ENCODE results near the gene GGA2. TPM values are rescaled to one million over a fixed set of nuclear protein-coding genes. Genes with fewer than 3 reads are reported as not detected.
"Not testable (repeated sequence)": the region's sequence is repeated elsewhere in the genome, so short reads cannot be mapped to it uniquely, and the experiment has no call there.

Gene GGA2
- total and polyA plus RNA-seq, 9 donors = 27.1 to 141 (median 83.3) TPM

GRCh38 chr16:23554536-23554935 is 44.2 kb upstream of the GGA2 start:
- Histone ChIP-seq H3K4me1 (ENCODE audit: insufficient read depth) (no peaks in the 10 kb centered on the region), H3K4me3 (no peak overlapping the region), H3K9me3 (no peaks in the 10 kb centered on the region), H3K36me3 (no peaks in the 10 kb centered on the region), H3K27ac (no peak overlapping the region), H3K27me3 (no peaks in the 10 kb centered on the region)
- 77 to 80% (median 77%) methylated on average over 3 of the region's 3 CpGs for WGBS, 3 donors
- intact Hi-C loops (cut with DNase I) = loop anchor here in 2 of 4 donors (10.0 kb wide), 2 partner anchors 50 to 90 kb away; no protein-coding TSS in a partner anchor
- no peak for DNase-seq
- TF ChIP-seq EP300 (IDR thresholded peaks at IDR 0.05) (no peak), CTCF (IDR thresholded peaks at IDR 0.05) (no peak), POLR2A (IDR thresholded peaks at IDR 0.05) (no peak)

- no peaks in the 10 kb centered on the region for H3K36me3 ChIP-seq
- intact Hi-C loops (cut with DNase I) = loop anchor here in 2 of 4 donors (10.0 kb wide), 2 partner anchors 47 to 87 kb away; no protein-coding TSS in a partner anchor
Measured at GRCh38 chr16:23552161-23552560, 41.9 kb upstream of the GGA2 start.

GRCh38 chr16:23549938-23550337 is 39.6 kb upstream of the GGA2 start:
- Histone ChIP-seq H3K27me3 (no peaks in the 10 kb centered on the region), H3K27ac (no peak overlapping the region), H3K9me3 (no peaks in the 10 kb centered on the region), H3K4me3 (no peak overlapping the region), H3K4me1 (ENCODE audit: insufficient read depth) (no peaks in the 10 kb centered on the region), H3K36me3 (no peaks in the 10 kb centered on the region)
- intact Hi-C loops (cut with DNase I) = loop anchor here in 2 of 4 donors (10.0 kb wide), 2 partner anchors 45 to 85 kb away; no protein-coding TSS in a partner anchor
- TF ChIP-seq EP300 (IDR thresholded peaks at IDR 0.05) (no peak), CTCF (IDR thresholded peaks at IDR 0.05) (no peak), POLR2A (IDR thresholded peaks at IDR 0.05) (no peak)
- no peak for DNase-seq
- WGBS, 3 donors = 95 to 96% (median 96%) methylated on average over 5 of the region's 5 CpGs

More at GRCh38 chr16:23552161-23552560, 41.9 kb upstream of the GGA2 start:
- no peak for DNase-seq
- Histone ChIP-seq H3K4me1 (ENCODE audit: insufficient read depth) (no peaks in the 10 kb centered on the region), H3K4me3 (no peak overlapping the region), H3K27me3 (no peaks in the 10 kb centered on the region), H3K27ac (no peak overlapping the region), H3K9me3 (no peaks in the 10 kb centered on the region)
- WGBS, 3 donors = 73 to 84% (median 73%) methylated on average over 6 of the region's 6 CpGs
- no peak for TF ChIP-seq EP300 (IDR thresholded peaks at IDR 0.05)
- no peak for TF ChIP-seq POLR2A (IDR thresholded peaks at IDR 0.05)
- no peak for TF ChIP-seq CTCF (IDR thresholded peaks at IDR 0.05)

GRCh38 chr16:23544436-23544835 is 34.1 kb upstream of the GGA2 start:
- Histone ChIP-seq H3K4me3 (no peak overlapping the region), H3K27me3 (no peaks in the 10 kb centered on the region), H3K4me1 (ENCODE audit: insufficient read depth) (no peaks in the 10 kb centered on the region), H3K36me3 (no peaks in the 10 kb centered on the region), H3K27ac (no peak overlapping the region), H3K9me3 (no peaks in the 10 kb centered on the region)
- WGBS, 3 donors = 91 to 94% (median 92%) methylated on average over 14 of the region's 14 CpGs
- TF ChIP-seq CTCF (IDR thresholded peaks at IDR 0.05) (no peak), POLR2A (IDR thresholded peaks at IDR 0.05) (no peak), EP300 (IDR thresholded peaks at IDR 0.05) (no peak)
- DNase-seq = no peak
- intact Hi-C loops (cut with DNase I) = no loop called here

- DNase-seq; H3K4me1 ChIP-seq (ENCODE audit: insufficient read depth); intact Hi-C loops (cut with DNase I); H3K27ac ChIP-seq; H3K4me3 ChIP-seq; H3K27me3 ChIP-seq; H3K9me3 ChIP-seq; H3K36me3 ChIP-seq: not testable (repeated sequence)
- WGBS, 3 donors = 97% methylated on average over 3 of the region's 3 CpGs
Measured at GRCh38 chr16:23540817-23541178, 30.5 kb upstream of the GGA2 start.
